Breast epithelium (tissue), 3 donors: ENCODE results near the gene TNNI3K.

Experiments used
- CTCF ChIP-seq, 3 donors: fragments of 450-650 bp; IDR thresholded peaks; one replicate each; pipeline ENCODE4 v1.5.1; 2016 to 2017; ENCODE audit warnings: antibody characterized with exemption in 3 of 3, mild to moderate bottlenecking in 3 of 3, moderate library complexity in 3 of 3
- POLR2A ChIP-seq: fragments of 450-650 bp; IDR thresholded peaks from one replicate; pipeline ENCODE4 v1.6.1; 2016; ENCODE audit warnings: antibody characterized with exemption, mild to moderate bottlenecking, moderate library complexity
- POLR2AphosphoS5 ChIP-seq, 3 donors: sonication (generic); formaldehyde crosslinking; IDR thresholded peaks; one replicate each; pipeline ENCODE4 v1.6.1; 2017; ENCODE audit warnings: antibody characterized with exemption in 3 of 3

GRCh38 chr1:74422421-74423292 lies 187.5 kb downstream of the TNNI3K start:
- TF ChIP-seq CTCF (IDR thresholded peaks at IDR 0.05) (no peak), POLR2AphosphoS5 (IDR thresholded peaks at IDR 0.05) (no peak), POLR2A (no peak)
